AML-193 (cell line): ENCODE results near the gene BRD3OS.
"Not testable (repeated sequence)": the region's sequence is repeated elsewhere in the genome, so short reads cannot be mapped to it uniquely, and the experiment has no call there.

Experiments
- DNase-seq, 2 experiments: peaks; one replicate each; lab custom pipeline; 2025; lab: John Stamatoyannopoulos, UW

Gene BRD3OS

GRCh38 chr9:133988771-133989170, 36.5 kb upstream of the BRD3OS start:
- DNase-seq: not testable (repeated sequence)

- no peak for DNase-seq
Measured at GRCh38 chr9:133989625-133990365, 35.5 kb upstream of the BRD3OS start.

- DNase-seq: no peak
Measured at GRCh38 chr9:133990366-133991213, 34.7 kb upstream of the BRD3OS start.

- DNase-seq: no peak
Measured at GRCh38 chr9:133991214-133991921, 33.9 kb upstream of the BRD3OS start.

- peak; percentile 38 to 64 for DNase-seq
Measured at GRCh38 chr9:133991964-133992779, 33.1 kb upstream of the BRD3OS start, which contains the start of gene VAV2. Gene VAV2, minus strand, starts transcription at chr9:133992324. Its CDS starts 46 bp downstream, at chr9:133992278.

- DNase-seq: peak; percentile 44 to 46
Measured at GRCh38 chr9:133992780-133993634, 32.3 kb upstream of the BRD3OS start.

GRCh38 chr9:133993635-133994253, 31.5 kb upstream of the BRD3OS start:
- no peak for DNase-seq

GRCh38 chr9:133994353-133995011, 30.8 kb upstream of the BRD3OS start:
- DNase-seq: peak; percentile 19 to 41

- DNase-seq: no peak
Measured at GRCh38 chr9:133995012-133995896, 30.0 kb upstream of the BRD3OS start.

- DNase-seq: no peak
Measured at GRCh38 chr9:133996531-133997520, 28.5 kb upstream of the BRD3OS start.

GRCh38 chr9:133997584-133997983, 27.7 kb upstream of the BRD3OS start:
- no peak for DNase-seq

GRCh38 chr9:133998915-133999595, 26.2 kb upstream of the BRD3OS start:
- no peak for DNase-seq

- no peak for DNase-seq
Measured at GRCh38 chr9:133999851-134000265, 25.4 kb upstream of the BRD3OS start.

- no peak for DNase-seq
Measured at GRCh38 chr9:134002796-134003195, 22.5 kb upstream of the BRD3OS start.

- no peak for DNase-seq
Measured at GRCh38 chr9:134003237-134003636, 22.0 kb upstream of the BRD3OS start.

GRCh38 chr9:134004131-134004873, 21.0 kb upstream of the BRD3OS start:
- DNase-seq: no peak
